IPS-NIHi7 (cell line): ENCODE results near the gene ARCN1.

Source experiments
- DNase-seq: peaks from one replicate; pipeline ENCODE4 v3.0.0; 2012; ENCODE audit warnings: mixed read lengths; ENCODE audit errors: extremely low spot score

ARCN1 gene

GRCh38 chr11:118621071-118621783 lies 49.0 kb downstream of the ARCN1 start:
- peak; percentile 89 for DNase-seq

GRCh38 chr11:118621784-118622375 lies 49.7 kb downstream of the ARCN1 start:
- DNase-seq, result no peak

GRCh38 chr11:118622376-118623268 lies 50.4 kb downstream of the ARCN1 start:
- no peak for DNase-seq

GRCh38 chr11:118623269-118623655 lies 51.1 kb downstream of the ARCN1 start:
- no peak for DNase-seq

- DNase-seq, result no peak
Observed at GRCh38 chr11:118625036-118625690, 53.0 kb downstream of the ARCN1 start.

GRCh38 chr11:118625976-118626375 lies 53.8 kb downstream of the ARCN1 start:
- DNase-seq, result peak; percentile 65

- no peak for DNase-seq
Observed at GRCh38 chr11:118627566-118627965, 55.4 kb downstream of the ARCN1 start.

- no peak for DNase-seq
Observed at GRCh38 chr11:118628031-118628430, 55.8 kb downstream of the ARCN1 start.

- no peak for DNase-seq
Observed at GRCh38 chr11:118628432-118628831, 56.2 kb downstream of the ARCN1 start.

GRCh38 chr11:118628861-118629549 lies 56.8 kb downstream of the ARCN1 start:
- DNase-seq, result no peak

GRCh38 chr11:118629761-118630661 lies 57.8 kb downstream of the ARCN1 start:
- DNase-seq, result no peak

- DNase-seq, result no peak
Observed at GRCh38 chr11:118631142-118631909, 59.1 kb downstream of the ARCN1 start.

GRCh38 chr11:118632577-118633318 lies 60.5 kb downstream of the ARCN1 start:
- DNase-seq, result no peak

GRCh38 chr11:118633319-118633690 lies 61.1 kb downstream of the ARCN1 start:
- no peak for DNase-seq

- no peak for DNase-seq
Observed at GRCh38 chr11:118633979-118634378, 61.8 kb downstream of the ARCN1 start.

GRCh38 chr11:118634431-118635236 lies 62.4 kb downstream of the ARCN1 start:
- DNase-seq, result peak; percentile 92

GRCh38 chr11:118635237-118635591 lies 63.0 kb downstream of the ARCN1 start:
- DNase-seq, result peak; percentile 57

- DNase-seq, result no peak
Observed at GRCh38 chr11:118635642-118636041, 63.4 kb downstream of the ARCN1 start.
